Smooth muscle cell (in vitro differentiated cells): Measurements from ENCODE around the gene RAB7A. TPM values are rescaled to one million over a fixed set of nuclear protein-coding genes. Genes with fewer than 3 reads are reported as not detected.

Source experiments
- DNase-seq: peaks from one replicate; lab custom pipeline; 2025; ENCODE audit not compliant: unreplicated experiment; lab: John Stamatoyannopoulos, UW
- H2AFZ ChIP-seq: fragments of 200-600 bp; sonication (generic); 2 replicates; pipeline ENCODE4 v1.6.0; 2016; ENCODE audit warnings: antibody characterized with exemption, low read depth, mild to moderate bottlenecking
- H3F3A ChIP-seq: fragments of 200-600 bp; sonication (generic); 2 replicates; pipeline ENCODE4 v1.6.0; 2017; ENCODE audit warnings: antibody characterized with exemption, low read depth
- H3K27ac ChIP-seq: fragments of 200-600 bp; sonication (generic); 2 replicates; pipeline ENCODE4 v1.5.1; 2016; ENCODE audit warnings: low read depth, mild to moderate bottlenecking
- H3K27me3 ChIP-seq: fragments of 200-600 bp; sonication (generic); 2 replicates; pipeline ENCODE4 v1.6.1; 2016; ENCODE audit warnings: low read depth, mild to moderate bottlenecking
- H3K36me3 ChIP-seq: fragments of 200-600 bp; sonication (generic); 2 replicates; pipeline ENCODE4 v1.5.1; 2016; ENCODE audit warnings: low read depth
- H3K4me1 ChIP-seq: fragments of 200-600 bp; sonication (generic); 2 replicates; pipeline ENCODE4 v1.5.1; 2016; ENCODE audit warnings: low read depth
- H3K4me2 ChIP-seq: fragments of 200-600 bp; sonication (generic); 2 replicates; pipeline ENCODE4 v1.6.0; 2016; ENCODE audit warnings: mild to moderate bottlenecking
- H3K4me3 ChIP-seq: fragments of 200-600 bp; sonication (generic); 2 replicates; pipeline ENCODE4 v1.5.1; 2016; ENCODE audit warnings: mild to moderate bottlenecking
- H3K79me2 ChIP-seq: fragments of 200-600 bp; sonication (generic); 2 replicates; pipeline ENCODE4 v1.6.0; 2016; ENCODE audit warnings: low read depth, mild to moderate bottlenecking
- H3K9ac ChIP-seq: fragments of 200-600 bp; sonication (generic); 2 replicates; pipeline ENCODE4 v1.6.0; 2016; ENCODE audit warnings: low read depth
- H3K9me3 ChIP-seq: fragments of 200-600 bp; sonication (generic); replicated peaks from 2 replicates; pipeline ENCODE4 v1.5.1; 2016; ENCODE audit warnings: low read depth
- H4K20me1 ChIP-seq: fragments of 200-600 bp; sonication (generic); 2 replicates; pipeline ENCODE4 v1.6.0; 2016; ENCODE audit warnings: low read depth
- CTCF ChIP-seq: fragments of 200-600 bp; sonication (generic); IDR thresholded peaks from 2 replicates; pipeline ENCODE4 v1.5.1; 2017; ENCODE audit warnings: borderline replicate concordance, mild to moderate bottlenecking, antibody characterized with exemption; ENCODE audit not compliant: insufficient read depth, poor library complexity, severe bottlenecking
- WGBS: methylation state at CpG from one replicate; pipeline ENCODE4 v1.1.7; 2016; ENCODE audit warnings: low lambda C conversion rate; 5-methylcytosine and 5-hydroxymethylcytosine counted together
- polyA plus RNA-seq: library from polyadenylated mRNA; unstranded; fragments of >200 nt; fragmentation: Nextera tagmentation; extraction: Ambion mirVana; gene quantifications from 2 replicates; pipeline ENCODE4 v1.2.1, GENCODE V29; 2016
- total RNA-seq: library from RNA; depleted of rRNA; stranded (reverse); fragments of >200 nt; gene quantifications from 2 replicates; pipeline ENCODE4 v1.2.3, GENCODE V29; 2014

Gene RAB7A
- total and polyA plus RNA-seq, 2 experiments from 2014 or later, result 103 to 169 TPM

GRCh38 chr3:128742821-128743594, 17.0 kb downstream of the RAB7A start:
- no peak overlapping the region for H3K4me3 ChIP-seq
- DNase-seq, result no peak
- no peak overlapping the region for H2AFZ ChIP-seq
- H3K79me2 ChIP-seq, result peaks cover 100% of the 10 kb centered on the region
- H3K9me3 ChIP-seq, result no peaks in the 10 kb centered on the region
- H3K36me3 ChIP-seq, result no peaks in the 10 kb centered on the region
- H3K27me3 ChIP-seq, result no peaks in the 10 kb centered on the region
- WGBS, result 99% methylated on average over 37 of the region's 38 CpGs
- H3K4me2 ChIP-seq, result no peak overlapping the region
- no peaks in the 10 kb centered on the region for H3K4me1 ChIP-seq
- peaks cover 100% of the 10 kb centered on the region for H4K20me1 ChIP-seq
- no peak overlapping the region for H3K9ac ChIP-seq
- H3K27ac ChIP-seq, result no peak overlapping the region
- no peak for TF ChIP-seq CTCF
- H3F3A ChIP-seq, result no peaks in the 10 kb centered on the region

GRCh38 chr3:128745742-128746141, 19.8 kb downstream of the RAB7A start:
- no peak overlapping the region for H3K27ac ChIP-seq
- no peak overlapping the region for H3K4me2 ChIP-seq
- H3F3A ChIP-seq, result no peaks in the 10 kb centered on the region
- no peaks in the 10 kb centered on the region for H3K27me3 ChIP-seq
- peaks cover 100% of the 10 kb centered on the region for H3K79me2 ChIP-seq
- H3K9me3 ChIP-seq, result no peaks in the 10 kb centered on the region
- TF ChIP-seq CTCF, result peak; percentile 3
- no peak overlapping the region for H3K4me3 ChIP-seq
- H3K9ac ChIP-seq, result no peak overlapping the region
- H3K4me1 ChIP-seq, result no peaks in the 10 kb centered on the region
- H2AFZ ChIP-seq, result no peak overlapping the region
- H4K20me1 ChIP-seq, result peaks cover 100% of the 10 kb centered on the region
- no peak for DNase-seq
- no peaks in the 10 kb centered on the region for H3K36me3 ChIP-seq
- 96% methylated on average over 3 of the region's 3 CpGs for WGBS

- H3K9ac ChIP-seq, result no peak overlapping the region
- H3K4me3 ChIP-seq, result no peak overlapping the region
- no peak overlapping the region for H3K4me2 ChIP-seq
- no peak overlapping the region for H3K27ac ChIP-seq
- H2AFZ ChIP-seq, result no peak overlapping the region
- no peaks in the 10 kb centered on the region for H3F3A ChIP-seq
- DNase-seq, result no peak
- no peaks in the 10 kb centered on the region for H3K4me1 ChIP-seq
- 99% methylated on average over 2 of the region's 2 CpGs for WGBS
- H3K36me3 ChIP-seq, result no peaks in the 10 kb centered on the region
- peaks cover 100% of the 10 kb centered on the region for H3K79me2 ChIP-seq
- H3K9me3 ChIP-seq, result no peaks in the 10 kb centered on the region
- peaks cover 100% of the 10 kb centered on the region for H4K20me1 ChIP-seq
- H3K27me3 ChIP-seq, result no peaks in the 10 kb centered on the region
- no peak for TF ChIP-seq CTCF
Measured at GRCh38 chr3:128746881-128747280, 20.9 kb downstream of the RAB7A start.

GRCh38 chr3:128748557-128748956, 22.6 kb downstream of the RAB7A start:
- no peaks in the 10 kb centered on the region for H3K27me3 ChIP-seq
- no peak for DNase-seq
- 97% methylated on average over 4 of the region's 4 CpGs for WGBS
- H3K4me2 ChIP-seq, result no peak overlapping the region
- no peaks in the 10 kb centered on the region for H3K4me1 ChIP-seq
- no peak for TF ChIP-seq CTCF
- H2AFZ ChIP-seq, result no peak overlapping the region
- H3K79me2 ChIP-seq, result peaks cover 100% of the 10 kb centered on the region
- H3K9ac ChIP-seq, result no peak overlapping the region
- H3K9me3 ChIP-seq, result no peaks in the 10 kb centered on the region
- no peaks in the 10 kb centered on the region for H3K36me3 ChIP-seq
- H3K4me3 ChIP-seq, result no peak overlapping the region
- H3K27ac ChIP-seq, result no peak overlapping the region
- peaks cover 100% of the 10 kb centered on the region for H4K20me1 ChIP-seq
- H3F3A ChIP-seq, result no peaks in the 10 kb centered on the region
